Iris pigment epithelial cell (primary cell): ENCODE results near the gene ACOX2.

ENCODE experiments used
- DNase-seq: peaks from one replicate; pipeline ENCODE4 v3.0.0-alpha.2; 2011; ENCODE audit warnings: low read depth

Gene ACOX2

GRCh38 chr3:58502872-58503271 lies 34.1 kb downstream of the ACOX2 start:
- no peak for DNase-seq

- peak; percentile 32 for DNase-seq
Observed at GRCh38 chr3:58497097-58497496, 39.9 kb downstream of the ACOX2 start.

GRCh38 chr3:58496206-58496857 lies 40.7 kb downstream of the ACOX2 start:
- no peak for DNase-seq

GRCh38 chr3:58495101-58495500 lies 41.9 kb downstream of the ACOX2 start:
- DNase-seq: no peak

- DNase-seq: no peak
Observed at GRCh38 chr3:58494107-58494506, 42.9 kb downstream of the ACOX2 start.

GRCh38 chr3:58492494-58492905 lies 44.5 kb downstream of the ACOX2 start:
- no peak for DNase-seq

- peak; percentile 94 for DNase-seq
Observed at GRCh38 chr3:58491506-58492402, 45.2 kb downstream of the ACOX2 start, which contains the start of gene KCTD6. Gene KCTD6, plus strand, starts transcription at chr3:58492096. Its CDS starts 6,660 bp downstream, at chr3:58498756.

- DNase-seq: no peak
Observed at GRCh38 chr3:58490860-58491501, 46.0 kb downstream of the ACOX2 start.

GRCh38 chr3:58488967-58489366 lies 48.0 kb downstream of the ACOX2 start:
- no peak for DNase-seq

- peak; percentile 68 for DNase-seq
Observed at GRCh38 chr3:58487140-58487886, 49.7 kb downstream of the ACOX2 start.

- DNase-seq: no peak
Observed at GRCh38 chr3:58485801-58486435, 51.1 kb downstream of the ACOX2 start.

GRCh38 chr3:58484722-58485069 lies 52.3 kb downstream of the ACOX2 start:
- no peak for DNase-seq

GRCh38 chr3:58484045-58484721 lies 52.8 kb downstream of the ACOX2 start:
- DNase-seq: no peak

GRCh38 chr3:58482917-58483636 lies 53.9 kb downstream of the ACOX2 start:
- DNase-seq: no peak

GRCh38 chr3:58480309-58480708 lies 56.7 kb downstream of the ACOX2 start:
- no peak for DNase-seq

GRCh38 chr3:58478781-58479180 lies 58.2 kb downstream of the ACOX2 start:
- DNase-seq: no peak

GRCh38 chr3:58474967-58475578 lies 61.9 kb downstream of the ACOX2 start:
- DNase-seq: no peak

- DNase-seq: no peak
Observed at GRCh38 chr3:58474348-58474911, 62.6 kb downstream of the ACOX2 start.

GRCh38 chr3:58473275-58473674 lies 63.7 kb downstream of the ACOX2 start:
- DNase-seq: no peak
